NOMO-1 treated with DMSO at 0.1 percent for 48 hours (cell line): ENCODE results near the gene HOXC12.

Experiments
- DNase-seq: peaks from one replicate; lab custom pipeline; 2025; ENCODE audit not compliant: unreplicated experiment; lab: John Stamatoyannopoulos, UW

The HOXC12 gene

GRCh38 chr12:53971129-53971528 lies 16.4 kb downstream of the HOXC12 start:
- no peak for DNase-seq

DNA sequence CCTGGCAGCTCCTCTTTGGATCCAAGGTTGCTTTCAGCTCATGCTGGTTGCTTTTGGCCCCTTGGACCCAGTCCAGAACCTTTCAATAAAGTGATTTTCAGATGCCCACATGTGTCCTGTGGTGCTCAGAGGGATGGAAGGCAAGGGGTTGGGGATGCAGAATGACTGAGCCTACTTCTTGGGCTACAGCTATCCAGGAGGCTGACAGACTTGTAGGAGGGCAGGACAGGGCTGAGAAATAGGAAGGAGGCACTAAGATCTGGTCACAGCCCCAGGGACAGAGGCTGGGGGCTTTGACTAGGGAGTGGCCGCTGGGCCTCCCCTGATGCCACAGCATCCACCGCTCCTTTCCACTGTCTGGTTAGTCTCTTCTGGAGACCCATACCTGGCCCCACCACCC lies 17.0 kb downstream of the HOXC12 start:
- DNase-seq = no peak

DNA sequence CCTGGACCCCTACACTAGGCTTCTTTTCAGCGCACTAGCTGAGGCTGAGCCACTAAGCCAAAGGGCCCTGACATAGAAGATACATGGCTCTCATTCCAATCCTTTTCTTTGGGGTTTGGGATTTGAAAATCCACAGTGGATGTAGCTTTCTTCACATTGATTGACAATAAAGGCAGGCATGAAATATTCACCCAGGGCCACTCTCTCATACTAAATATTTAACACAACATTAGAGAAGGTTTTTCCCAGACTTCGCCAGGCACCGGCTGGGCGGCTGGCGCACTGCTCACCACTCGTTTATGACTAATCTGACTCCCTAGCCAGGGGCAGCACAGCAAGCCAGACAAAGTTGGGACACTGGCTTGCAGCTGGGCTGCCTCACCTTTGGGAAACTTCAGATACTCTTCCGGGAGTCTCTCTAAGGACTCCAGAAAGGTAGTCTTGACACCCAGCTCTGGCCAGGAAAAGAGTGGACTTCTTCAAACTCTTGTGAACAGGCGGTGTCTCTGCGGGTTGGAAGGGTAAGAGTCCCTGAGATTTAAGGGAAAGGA lies 17.5 kb downstream of the HOXC12 start:
- no peak for DNase-seq

- DNase-seq = no peak
These were observed 18.1 kb downstream of the HOXC12 start, which contains the start of gene HOXC11 for GRCh38 chr12:53972722-53973235. Gene HOXC11, plus strand, starts transcription at chr12:53973126. Its CDS starts 116 bp downstream, at chr12:53973242.

DNA sequence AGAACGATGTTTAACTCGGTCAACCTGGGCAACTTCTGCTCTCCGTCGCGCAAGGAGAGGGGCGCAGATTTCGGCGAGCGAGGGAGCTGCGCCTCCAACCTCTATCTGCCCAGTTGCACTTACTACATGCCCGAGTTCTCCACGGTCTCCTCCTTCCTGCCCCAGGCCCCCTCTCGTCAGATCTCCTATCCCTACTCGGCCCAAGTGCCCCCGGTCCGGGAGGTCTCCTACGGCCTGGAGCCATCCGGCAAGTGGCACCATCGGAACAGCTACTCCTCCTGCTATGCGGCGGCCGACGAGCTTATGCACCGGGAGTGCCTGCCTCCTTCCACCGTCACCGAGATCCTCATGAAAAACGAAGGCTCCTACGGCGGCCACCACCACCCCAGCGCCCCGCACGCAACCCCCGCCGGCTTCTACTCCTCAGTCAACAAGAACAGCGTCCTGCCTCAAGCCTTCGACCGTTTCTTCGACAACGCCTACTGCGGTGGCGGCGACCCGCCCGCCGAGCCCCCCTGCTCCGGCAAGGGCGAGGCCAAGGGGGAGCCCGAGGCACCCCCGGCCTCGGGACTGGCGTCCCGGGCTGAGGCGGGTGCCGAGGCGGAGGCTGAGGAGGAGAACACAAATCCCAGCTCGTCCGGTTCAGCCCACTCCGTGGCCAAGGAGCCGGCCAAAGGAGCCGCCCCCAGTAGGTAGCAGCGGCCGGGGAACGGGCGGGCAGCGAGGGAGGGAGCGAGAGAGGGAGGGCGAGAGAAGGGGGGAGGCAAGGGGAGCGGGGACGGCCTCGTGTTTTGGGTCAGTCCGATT lies 18.7 kb downstream of the HOXC12 start:
- DNase-seq = no peak

DNA sequence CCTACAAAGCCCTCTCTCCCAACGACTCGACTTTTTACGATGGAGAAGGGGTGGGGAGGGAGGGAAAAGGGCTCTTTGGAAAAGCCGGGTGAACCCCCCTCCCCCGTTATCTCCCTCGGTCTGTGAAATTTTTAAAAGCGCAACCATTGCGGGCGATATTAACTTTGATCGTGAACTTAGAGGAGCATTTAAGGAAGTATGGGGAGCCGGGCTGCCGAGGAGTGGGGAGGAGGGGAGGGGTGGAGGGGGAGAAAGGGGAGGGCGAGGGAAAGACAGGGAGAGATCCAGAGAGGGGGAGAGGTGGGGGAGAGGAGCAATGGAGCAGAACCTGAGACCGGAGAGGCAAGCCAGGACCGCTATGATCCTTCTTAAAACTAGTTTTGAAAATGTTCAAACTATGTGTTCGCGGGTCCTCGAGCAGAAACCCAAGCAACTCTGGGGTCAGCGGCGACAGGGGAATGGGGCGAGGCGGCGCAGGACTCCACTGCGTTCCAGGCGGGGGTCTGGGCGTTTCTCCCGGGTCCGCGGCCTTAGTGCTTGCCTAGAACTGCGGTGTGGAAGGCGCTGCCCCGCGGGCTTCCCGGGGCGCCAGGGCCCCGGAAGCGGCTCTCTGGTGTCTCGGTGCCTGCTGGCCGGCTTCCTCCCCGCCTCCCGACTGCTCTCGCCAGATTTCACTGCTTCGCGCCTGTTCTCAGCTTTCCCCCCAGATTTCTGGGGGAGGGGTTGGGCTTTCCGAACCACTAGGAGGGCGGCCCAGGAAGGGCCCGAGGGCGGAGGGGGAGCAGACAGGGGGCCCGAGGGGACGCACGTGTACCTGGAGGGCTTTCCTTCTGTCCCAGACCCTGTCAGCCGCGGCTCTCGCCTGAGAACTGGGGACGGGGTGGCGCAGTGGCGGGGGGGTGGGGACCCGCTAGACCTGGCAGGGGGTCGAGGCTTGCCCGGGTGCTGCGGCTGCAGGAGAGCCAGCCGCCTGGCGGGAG lies 19.7 kb downstream of the HOXC12 start, which contains the start of gene HOTAIR:
TSS of gene HOTAIR (minus strand) at position 871 of the 980 bp plus-strand sequence.
- no peak for DNase-seq

- no peak for DNase-seq
These were observed 20.4 kb downstream of the HOXC12 start for GRCh38 chr12:53975064-53975471.

DNA sequence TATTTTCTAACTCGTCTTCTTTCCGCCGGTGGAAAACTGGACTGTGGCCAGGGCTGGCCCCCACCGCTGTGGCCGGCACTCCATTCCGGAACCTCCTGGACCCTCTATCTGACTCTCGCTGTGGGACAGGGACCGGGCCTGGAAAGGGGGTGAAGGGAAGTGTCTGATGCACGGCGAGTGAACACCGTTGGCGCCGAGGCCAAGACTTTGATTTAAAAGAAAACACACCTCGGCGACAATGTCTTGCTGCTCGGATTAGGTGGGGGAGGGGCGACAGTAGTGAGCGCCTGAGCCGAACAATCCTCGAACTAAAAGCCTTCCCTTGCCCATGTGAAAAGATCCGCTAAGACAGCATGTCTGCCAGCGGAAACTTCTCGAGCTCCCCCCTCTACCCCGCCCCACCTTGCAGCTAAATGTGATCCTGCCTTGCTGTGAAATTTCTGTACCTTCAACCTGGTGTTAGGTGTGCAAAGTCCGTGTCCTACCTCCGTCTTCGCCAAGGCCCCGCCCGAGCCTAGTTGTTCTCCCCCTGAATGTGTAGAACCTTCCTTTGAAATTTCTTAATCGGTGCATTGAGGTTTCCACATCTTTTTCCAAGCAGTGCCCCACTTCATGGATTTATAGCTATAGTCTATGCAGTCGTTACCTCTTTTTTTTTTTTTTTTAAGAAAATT lies 20.9 kb downstream of the HOXC12 start:
- DNase-seq = no peak

DNA sequence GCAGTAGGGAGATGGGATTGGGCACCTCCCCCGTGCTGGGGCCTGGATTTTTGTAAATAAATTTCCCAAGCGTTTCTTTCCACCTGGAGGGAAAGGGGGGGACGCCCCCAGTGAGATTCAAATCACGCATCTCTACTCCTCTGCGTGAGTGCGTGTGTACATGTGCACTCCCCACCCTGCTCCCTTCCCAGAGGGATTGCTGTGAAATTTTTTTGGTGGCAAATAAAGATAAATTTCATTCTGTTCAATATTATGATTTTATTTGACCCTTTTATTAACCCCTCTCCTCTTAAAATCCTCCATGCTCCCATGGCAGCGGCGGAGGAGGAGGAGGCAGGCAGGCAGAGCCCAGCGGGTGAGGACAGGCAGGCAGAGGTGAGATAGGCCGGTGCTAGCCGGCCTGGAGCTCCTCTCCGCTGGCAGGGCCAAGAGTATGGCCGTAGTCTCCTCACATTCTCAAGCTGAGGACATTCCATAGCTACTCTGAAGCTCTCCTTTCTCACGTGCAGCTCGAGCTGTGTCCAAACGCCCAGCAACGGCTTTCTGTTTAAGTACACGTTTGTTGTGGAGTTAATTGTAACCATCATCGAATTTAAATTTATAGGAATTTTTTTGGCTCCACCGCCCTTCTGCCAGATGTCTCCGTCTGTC lies 21.6 kb downstream of the HOXC12 start:
- no peak for DNase-seq

DNA sequence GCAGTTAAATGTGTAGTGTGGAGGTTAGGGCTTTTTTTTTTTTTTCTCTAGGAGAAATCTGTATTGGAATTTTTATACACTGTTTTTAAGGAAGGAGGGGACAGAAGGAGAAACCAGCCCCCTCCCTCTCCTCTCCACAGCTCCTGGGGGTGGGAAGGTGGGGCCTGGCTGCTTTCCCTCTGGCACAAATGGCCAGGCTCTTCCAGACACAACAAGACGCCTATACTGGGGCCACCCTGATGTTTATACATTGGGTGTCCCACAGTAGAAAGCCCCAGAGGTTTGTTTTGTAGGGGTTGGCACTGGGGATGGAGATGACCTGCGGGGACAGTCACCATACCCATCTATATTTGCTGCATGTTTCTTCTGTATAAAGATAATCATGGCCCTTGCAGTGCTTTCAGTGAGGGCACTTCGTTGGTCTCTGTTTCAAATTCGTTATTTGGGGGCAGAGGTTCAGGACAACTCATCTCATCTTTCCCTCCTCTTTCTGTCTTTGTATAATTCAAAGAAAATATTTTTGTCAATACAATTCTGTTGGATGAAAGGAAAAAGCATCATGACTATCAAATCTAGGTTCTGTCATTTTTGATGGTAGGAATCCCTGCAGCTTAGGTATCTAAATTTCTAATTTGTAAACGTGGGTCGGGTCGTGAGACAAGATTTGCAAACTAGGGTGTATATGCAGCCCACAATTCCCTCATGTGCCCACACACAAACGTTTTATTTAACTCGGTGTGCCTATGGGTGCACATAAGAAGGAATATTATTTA lies 22.3 kb downstream of the HOXC12 start:
- no peak for DNase-seq

GRCh38 chr12:53977596-53978445 lies 23.1 kb downstream of the HOXC12 start:
- no peak for DNase-seq

DNA sequence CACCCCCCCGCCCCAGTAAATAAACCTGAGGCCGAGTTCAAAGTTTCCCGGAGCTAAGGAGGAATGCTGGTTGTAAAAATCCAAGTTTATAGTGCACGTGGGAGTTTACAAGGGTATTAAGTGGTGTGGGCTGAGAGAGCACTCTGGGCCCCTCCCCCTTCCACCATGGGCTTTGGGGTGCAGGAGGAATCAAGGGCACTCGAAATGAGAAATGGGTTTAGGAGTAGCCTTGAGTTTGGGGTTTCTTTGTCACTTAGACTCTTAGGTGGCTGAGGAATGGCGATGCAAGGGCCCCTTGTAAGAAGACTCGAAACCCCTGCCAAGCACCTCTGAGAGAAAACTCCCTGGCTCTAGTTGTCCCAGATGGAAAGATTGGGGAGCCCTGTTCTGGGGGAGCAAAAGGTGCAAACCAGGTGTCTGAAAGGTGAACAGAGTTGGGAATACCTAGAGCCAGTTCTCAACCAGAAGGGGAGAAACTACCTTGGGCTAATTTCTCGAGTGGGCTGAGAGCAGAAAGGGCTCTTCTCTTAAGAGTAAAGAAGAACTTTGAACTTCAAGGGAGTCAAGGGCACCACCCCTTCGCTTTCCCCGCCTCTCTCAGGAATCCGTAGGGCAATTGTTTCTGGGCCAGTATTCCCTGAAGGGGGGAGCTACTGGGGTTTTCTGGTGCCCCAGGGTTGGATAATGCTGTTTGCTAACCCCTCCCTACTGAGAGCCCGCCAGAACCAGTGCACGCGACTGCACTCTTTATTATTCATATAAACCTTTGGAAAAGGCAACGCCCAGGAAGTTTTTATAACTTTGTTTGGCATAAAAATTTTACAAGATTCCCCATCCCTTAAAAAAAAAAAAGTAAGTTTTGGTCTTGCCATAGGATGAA lies 24.0 kb downstream of the HOXC12 start:
- DNase-seq = no peak

- no peak for DNase-seq
These were observed 25.6 kb downstream of the HOXC12 start for GRCh38 chr12:53980104-53980801.

DNA sequence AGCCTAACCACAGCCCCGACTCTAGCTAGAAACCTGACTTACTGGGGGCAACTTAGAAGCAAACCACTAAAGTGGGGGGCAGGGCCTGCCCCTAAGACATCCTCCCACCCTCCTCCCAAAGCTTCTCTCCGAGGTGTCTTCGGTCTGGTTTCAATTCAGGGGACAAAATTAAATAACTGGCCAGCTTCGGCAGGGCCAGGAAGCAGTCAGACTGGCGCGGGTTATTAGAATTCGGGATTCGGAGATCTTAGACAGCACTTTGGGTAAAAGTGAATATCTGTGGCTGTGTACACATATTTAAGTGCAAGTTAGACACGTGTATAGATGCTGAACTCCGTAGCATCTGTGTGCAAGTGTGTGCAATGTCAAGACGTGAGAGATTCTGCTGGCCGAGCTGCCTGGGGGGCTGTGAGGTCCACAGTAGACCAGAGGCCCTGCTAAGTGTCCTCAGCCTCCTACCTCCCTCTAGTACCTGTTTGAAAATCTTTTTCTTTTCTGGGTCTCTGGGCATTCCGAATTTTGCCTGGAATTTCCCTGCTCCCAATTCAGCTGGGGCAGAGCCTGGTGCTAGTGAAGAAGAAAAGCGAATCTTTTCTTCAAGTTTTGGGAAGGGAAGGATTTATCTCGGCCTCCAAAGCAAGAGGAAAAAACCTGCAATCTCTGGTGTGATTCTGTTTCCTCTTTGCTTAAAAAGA lies 26.2 kb downstream of the HOXC12 start:
- DNase-seq = no peak

- DNase-seq = no peak
These were observed 27.2 kb downstream of the HOXC12 start for GRCh38 chr12:53981634-53982565.
